Measurements from ENCODE around the gene NDUFAF2. TPM values are rescaled to one million over a fixed set of nuclear protein-coding genes. Genes with fewer than 3 reads are reported as not detected.

The NDUFAF2 gene
- 38.3 TPM for total RNA-seq

GRCh38 chr5:60944904-60945812 lies at the start of gene NDUFAF2, which contains the start of gene ERCC8:
TSS of gene NDUFAF2 (plus strand) at chr5:60945205. CDS start at chr5:60945256, 51 bp downstream.
TSS of gene ERCC8 (minus strand) at chr5:60945070. CDS start at chr5:60945008, 62 bp downstream.
- peaks cover 0 to 4% of the 10 kb centered on the region in 2 donors for H3K36me3 ChIP-seq
- H3K27me3 ChIP-seq = no peaks in the 10 kb centered on the region
- H3K4me1 ChIP-seq = peaks cover 0 to 4% of the 10 kb centered on the region in 2 donors
- TF ChIP-seq CTCF (IDR thresholded peaks at IDR 0.05) = no peak
- H3K9me3 ChIP-seq = no peaks in the 10 kb centered on the region
- DNase-seq (ENCODE audit: low spot score in 2 of 2) = peak; percentile 77 to 96
- H3K4me3 ChIP-seq = peak within 1 kb of the TSS; percentile 80 to 90
- peak within 1 kb of the TSS; percentile 84 to 91 for H3K27ac ChIP-seq
- intact Hi-C loops (cut with DNase I) = loop anchor here (1.0 to 10.0 kb wide), 4 partner anchors 218 to 1470 kb away; partner anchors contain the start of genes IPO11, SMIM15 and ZSWIM6

- intact Hi-C loops (cut with DNase I) = no loop called here
- Histone ChIP-seq H3K4me3 (no peak overlapping the region), H3K4me1 (no peaks in the 10 kb centered on the region), H3K27me3 (no peaks in the 10 kb centered on the region), H3K27ac (no peak overlapping the region), H3K9me3 (no peaks in the 10 kb centered on the region), H3K36me3 (peaks cover 8 to 18% of the 10 kb centered on the region in 2 donors)
- DNase-seq (ENCODE audit: low spot score in 2 of 2) = no peak
- TF ChIP-seq CTCF (IDR thresholded peaks at IDR 0.05) = no peak
Measured at GRCh38 chr5:60896991-60897390, 48.0 kb upstream of the NDUFAF2 start.

GRCh38 chr5:60903356-60903755 lies 41.6 kb upstream of the NDUFAF2 start:
- intact Hi-C loops (cut with DNase I) = no loop called here
- no peak overlapping the region for H3K27ac ChIP-seq
- H3K27me3 ChIP-seq = no peaks in the 10 kb centered on the region
- no peak for TF ChIP-seq CTCF (IDR thresholded peaks at IDR 0.05)
- no peaks in the 10 kb centered on the region for H3K9me3 ChIP-seq
- no peaks in the 10 kb centered on the region for H3K4me1 ChIP-seq
- H3K36me3 ChIP-seq = peaks cover 0 to 9% of the 10 kb centered on the region in 2 donors
- DNase-seq (ENCODE audit: low spot score in 2 of 2) = no peak
- no peak overlapping the region for H3K4me3 ChIP-seq

GRCh38 chr5:60916646-60917045 lies 28.4 kb upstream of the NDUFAF2 start:
- Histone ChIP-seq H3K36me3 (no peaks in the 10 kb centered on the region), H3K27ac (no peak overlapping the region), H3K27me3 (no peaks in the 10 kb centered on the region), H3K4me3 (no peak overlapping the region), H3K4me1 (no peaks in the 10 kb centered on the region), H3K9me3 (no peaks in the 10 kb centered on the region)
- TF ChIP-seq CTCF (IDR thresholded peaks at IDR 0.05) = no peak
- intact Hi-C loops (cut with DNase I) = no loop called here
- no peak for DNase-seq (ENCODE audit: low spot score in 2 of 2)

- intact Hi-C loops (cut with DNase I) = no loop called here
- no peak for TF ChIP-seq CTCF (IDR thresholded peaks at IDR 0.05)
- DNase-seq (ENCODE audit: low spot score in 2 of 2) = no peak
- Histone ChIP-seq H3K36me3 (no peaks in the 10 kb centered on the region), H3K4me3 (no peak overlapping the region), H3K27me3 (no peaks in the 10 kb centered on the region), H3K27ac (no peak overlapping the region), H3K4me1 (no peaks in the 10 kb centered on the region), H3K9me3 (no peaks in the 10 kb centered on the region)
Measured at GRCh38 chr5:60918466-60918865, 26.5 kb upstream of the NDUFAF2 start.
